Astrocyte (in vitro differentiated cells and primary cell): ENCODE measurements around the gene PTPRM. TPM values are rescaled to one million over a fixed set of nuclear protein-coding genes. Genes with fewer than 3 reads are reported as not detected.

Experiments
- DNase-seq: peaks from one replicate; pipeline ENCODE4 v3.0.0-alpha.2; 2010; ENCODE audit warnings: low read depth
- FAIRE-seq: peaks from 2 replicates; lab custom pipeline; 2011; peaks lifted over from hg19 to GRCh38; lab: Jason Lieb, UNC
- H2AFZ ChIP-seq: 2 replicates; pipeline ENCODE4 v1.6.0; 2012; ENCODE audit warnings: low read depth, low read length, inconsistent platforms
- H3K27ac ChIP-seq: 2 replicates; pipeline ENCODE4 v1.5.1; 2011; ENCODE audit warnings: low read depth, low read length, inconsistent platforms
- H3K27me3 ChIP-seq: 2 replicates; pipeline ENCODE4 v1.6.0; 2011; ENCODE audit warnings: low read length, inconsistent platforms; ENCODE audit not compliant: insufficient read depth
- H3K36me3 ChIP-seq: 2 replicates; pipeline ENCODE4 v1.5.1; 2011; ENCODE audit warnings: low read length, inconsistent platforms; ENCODE audit not compliant: insufficient read depth
- H3K4me1 ChIP-seq: 2 replicates; pipeline ENCODE4 v1.5.1; 2011; ENCODE audit warnings: low read length, inconsistent platforms; ENCODE audit not compliant: insufficient read depth
- H3K4me2 ChIP-seq: 2 replicates; pipeline ENCODE4 v1.6.0; 2012; ENCODE audit warnings: low read length, inconsistent platforms
- H3K4me3 ChIP-seq: 2 replicates; pipeline ENCODE4 v1.5.1; 2011; ENCODE audit warnings: low read depth, mild to moderate bottlenecking, low read length, inconsistent platforms; ENCODE audit not compliant: insufficient read depth
- H3K79me2 ChIP-seq: 2 replicates; pipeline ENCODE4 v1.6.0; 2012; ENCODE audit warnings: mild to moderate bottlenecking, low read length, inconsistent platforms; ENCODE audit not compliant: insufficient read depth
- H3K9ac ChIP-seq: 2 replicates; pipeline ENCODE4 v1.6.0; 2012; ENCODE audit warnings: mild to moderate bottlenecking, low read length, inconsistent platforms
- H3K9me3 ChIP-seq: 2 replicates; pipeline ENCODE4 v1.5.1; 2012; ENCODE audit warnings: low read depth, mild to moderate bottlenecking, low read length, inconsistent platforms; ENCODE audit not compliant: insufficient read depth
- H4K20me1 ChIP-seq: 2 replicates; pipeline ENCODE4 v1.6.0; 2012; ENCODE audit warnings: low read length, inconsistent platforms; ENCODE audit not compliant: insufficient read depth
- H3K27ac Mint-ChIP-seq: one replicate; pipeline ENCODE4 v1.8.0; 2021; ENCODE audit warnings: mild to moderate bottlenecking, mixed read lengths; ENCODE audit not compliant: unreplicated experiment
- H3K27me3 Mint-ChIP-seq: one replicate; pipeline ENCODE4 v1.8.0; 2021; ENCODE audit warnings: low read depth, mixed read lengths; ENCODE audit not compliant: unreplicated experiment
- H3K36me3 Mint-ChIP-seq: one replicate; pipeline ENCODE4 v1.8.0; 2021; ENCODE audit warnings: low read depth, mixed read lengths; ENCODE audit not compliant: unreplicated experiment
- H3K4me1 Mint-ChIP-seq: one replicate; pipeline ENCODE4 v1.8.0; 2021; ENCODE audit warnings: low read depth, mixed read lengths; ENCODE audit not compliant: unreplicated experiment
- H3K4me3 Mint-ChIP-seq: one replicate; pipeline ENCODE4 v1.8.0; 2021; ENCODE audit warnings: mild to moderate bottlenecking, moderate library complexity, mixed read lengths; ENCODE audit not compliant: unreplicated experiment
- H3K9me3 Mint-ChIP-seq: one replicate; pipeline ENCODE4 v1.8.0; 2021; ENCODE audit warnings: mild to moderate bottlenecking, mixed read lengths; ENCODE audit not compliant: unreplicated experiment
- EZH2 ChIP-seq: IDR thresholded peaks from 2 replicates; pipeline ENCODE4 v1.6.1; 2012; ENCODE audit warnings: mild to moderate bottlenecking, low read length, inconsistent platforms; ENCODE audit not compliant: insufficient read depth
- total RNA-seq: library from RNA; stranded (reverse); gene quantifications from 2 replicates; pipeline ENCODE4 v1.2.1, GENCODE V29; 2021
- TF ChIP-seq, protein P1 (sequence below): IDR thresholded peaks from 2 replicates; pipeline ENCODE4 v1.5.1; 2011; ENCODE audit warnings: low read depth, mild to moderate bottlenecking, inconsistent platforms, low read length, moderate library complexity; ENCODE audit not compliant: insufficient read depth

PTPRM gene
- total RNA-seq, 1 donor from 2014 or later: 59.6 TPM

DNA sequence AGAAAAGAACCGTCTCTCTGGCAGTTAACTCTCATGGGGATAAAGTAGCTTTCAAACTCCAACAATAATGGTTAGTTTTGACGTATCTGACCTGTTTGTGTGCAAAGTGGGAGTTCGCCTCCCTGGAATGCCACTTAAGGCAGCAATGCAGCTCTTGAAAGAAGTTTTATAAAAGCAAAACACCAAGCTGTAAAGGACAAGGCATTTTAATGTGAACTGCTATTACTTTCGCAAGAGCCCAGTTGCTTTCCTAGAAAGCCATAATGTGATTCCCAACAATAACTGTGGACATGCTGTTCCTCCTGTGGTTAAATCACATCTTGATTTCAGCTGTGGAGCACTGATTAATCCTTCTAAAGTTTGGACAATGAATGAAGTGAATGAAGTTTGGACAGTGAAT lies 303.7 kb downstream of the PTPRM start:
- H3K4me3 ChIP-seq: no peak overlapping the region
- no peaks in the 10 kb centered on the region for H3K4me1 ChIP-seq
- FAIRE-seq: no peak
- Mint-ChIP-seq H3K36me3 (peaks cover 3% of the 10 kb centered on the region), H3K4me1 (peaks cover 14% of the 10 kb centered on the region), H3K4me3 (no peak overlapping the region), H3K27ac (no peak overlapping the region), H3K27me3 (no peaks in the 10 kb centered on the region), H3K9me3 (peaks cover 12% of the 10 kb centered on the region)
- no peaks in the 10 kb centered on the region for H3K27me3 ChIP-seq
- no peak overlapping the region for H3K4me2 ChIP-seq
- H3K79me2 ChIP-seq: no peaks in the 10 kb centered on the region
- H3K27ac ChIP-seq: no peak overlapping the region
- H3K9me3 ChIP-seq: no peaks in the 10 kb centered on the region
- peaks cover 11% of the 10 kb centered on the region for H4K20me1 ChIP-seq
- TF ChIP-seq, protein P1, sequence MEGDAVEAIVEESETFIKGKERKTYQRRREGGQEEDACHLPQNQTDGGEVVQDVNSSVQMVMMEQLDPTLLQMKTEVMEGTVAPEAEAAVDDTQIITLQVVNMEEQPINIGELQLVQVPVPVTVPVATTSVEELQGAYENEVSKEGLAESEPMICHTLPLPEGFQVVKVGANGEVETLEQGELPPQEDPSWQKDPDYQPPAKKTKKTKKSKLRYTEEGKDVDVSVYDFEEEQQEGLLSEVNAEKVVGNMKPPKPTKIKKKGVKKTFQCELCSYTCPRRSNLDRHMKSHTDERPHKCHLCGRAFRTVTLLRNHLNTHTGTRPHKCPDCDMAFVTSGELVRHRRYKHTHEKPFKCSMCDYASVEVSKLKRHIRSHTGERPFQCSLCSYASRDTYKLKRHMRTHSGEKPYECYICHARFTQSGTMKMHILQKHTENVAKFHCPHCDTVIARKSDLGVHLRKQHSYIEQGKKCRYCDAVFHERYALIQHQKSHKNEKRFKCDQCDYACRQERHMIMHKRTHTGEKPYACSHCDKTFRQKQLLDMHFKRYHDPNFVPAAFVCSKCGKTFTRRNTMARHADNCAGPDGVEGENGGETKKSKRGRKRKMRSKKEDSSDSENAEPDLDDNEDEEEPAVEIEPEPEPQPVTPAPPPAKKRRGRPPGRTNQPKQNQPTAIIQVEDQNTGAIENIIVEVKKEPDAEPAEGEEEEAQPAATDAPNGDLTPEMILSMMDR: no peak
- no peak for TF ChIP-seq EZH2
- DNase-seq: no peak
- no peaks in the 10 kb centered on the region for H3K36me3 ChIP-seq
- H3K9ac ChIP-seq: no peak overlapping the region
- H2AFZ ChIP-seq: no peak overlapping the region

DNA sequence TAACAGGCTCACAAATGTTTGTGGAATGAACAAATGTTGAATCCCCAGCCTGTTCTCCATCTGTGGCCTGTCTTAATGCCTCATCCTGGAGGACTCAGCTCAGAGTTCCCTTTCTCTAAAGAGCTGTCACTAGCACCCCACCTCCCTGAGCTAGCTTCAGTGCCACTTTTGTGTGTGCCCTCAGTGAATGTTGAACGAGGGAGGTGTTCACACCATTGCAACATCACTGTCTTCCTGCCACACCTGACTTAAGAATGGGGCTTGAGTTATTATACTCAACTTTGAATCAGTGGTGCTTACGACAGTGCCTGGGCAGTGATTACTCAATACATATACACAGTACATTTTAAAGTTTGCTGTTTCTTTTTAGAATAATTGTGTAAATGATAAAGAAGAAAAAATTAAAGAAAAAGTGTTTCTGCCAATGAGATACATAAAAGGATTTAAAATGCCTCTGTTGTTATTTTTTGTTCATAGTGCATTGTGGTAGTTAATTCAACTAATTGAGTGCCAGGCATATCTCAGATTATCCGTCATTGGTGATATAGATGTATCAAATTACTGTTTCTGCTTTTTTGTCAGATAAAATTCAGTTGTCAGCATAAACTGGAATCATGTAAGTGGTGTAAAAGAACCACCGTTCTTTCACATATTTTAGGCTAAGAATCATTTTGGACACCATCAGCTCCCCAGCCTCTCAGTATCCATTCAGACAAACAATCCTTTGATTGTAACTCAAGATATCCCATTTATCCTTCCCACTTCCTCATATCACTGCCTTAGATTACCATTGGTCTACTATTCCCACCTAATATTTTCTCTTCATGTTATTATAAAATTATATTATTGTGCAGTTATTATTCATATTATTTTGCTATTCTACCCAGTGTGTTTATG lies 304.7 kb downstream of the PTPRM start:
- Histone ChIP-seq H2AFZ (no peak overlapping the region), H3K79me2 (no peaks in the 10 kb centered on the region), H3K27me3 (no peaks in the 10 kb centered on the region), H3K4me3 (no peak overlapping the region), H3K27ac (no peak overlapping the region), H3K4me1 (no peaks in the 10 kb centered on the region), H3K9ac (no peak overlapping the region), H3K4me2 (no peak overlapping the region), H4K20me1 (peaks cover 11% of the 10 kb centered on the region), H3K36me3 (no peaks in the 10 kb centered on the region), H3K9me3 (no peaks in the 10 kb centered on the region)
- FAIRE-seq (no peak), DNase-seq (no peak)
- no peaks in the 10 kb centered on the region for H3K27me3 Mint-ChIP-seq
- H3K27ac Mint-ChIP-seq: no peak overlapping the region
- TF ChIP-seq EZH2: no peak
- TF ChIP-seq, protein P1: no peak
- peaks cover 14% of the 10 kb centered on the region for H3K4me1 Mint-ChIP-seq
- H3K36me3 Mint-ChIP-seq: peaks cover 3% of the 10 kb centered on the region
- H3K9me3 Mint-ChIP-seq: peaks cover 8% of the 10 kb centered on the region
- H3K4me3 Mint-ChIP-seq: no peak overlapping the region

DNA sequence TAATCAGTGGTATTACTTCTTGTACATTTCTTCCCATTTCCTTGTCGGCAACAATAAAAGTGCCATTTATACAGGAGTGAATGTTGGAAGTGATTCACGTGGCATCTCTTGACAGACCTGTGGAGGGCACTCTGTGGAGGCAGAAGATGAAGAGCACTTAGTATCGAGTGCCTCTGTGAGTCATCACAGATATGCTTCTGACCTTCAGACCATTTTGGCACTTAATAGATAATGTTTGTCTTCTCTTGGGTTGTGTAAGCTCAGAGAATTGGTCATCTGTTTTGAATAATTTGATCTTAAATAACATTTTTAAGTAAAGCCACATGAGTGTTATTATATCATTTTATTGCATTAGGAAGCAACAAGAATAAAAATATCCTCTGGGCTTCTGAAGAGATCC lies 305.5 kb downstream of the PTPRM start:
- no peak for TF ChIP-seq EZH2
- TF ChIP-seq, protein P1: no peak
- no peaks in the 10 kb centered on the region for H3K4me1 ChIP-seq
- DNase-seq: peak; percentile 37
- no peaks in the 10 kb centered on the region for H3K27me3 ChIP-seq
- no peak overlapping the region for H3K9ac ChIP-seq
- Mint-ChIP-seq H3K27me3 (no peaks in the 10 kb centered on the region), H3K4me1 (peaks cover 14% of the 10 kb centered on the region), H3K36me3 (peaks cover 2% of the 10 kb centered on the region), H3K27ac (no peak overlapping the region), H3K9me3 (peaks cover 3% of the 10 kb centered on the region), H3K4me3 (no peak overlapping the region)
- peaks cover 14% of the 10 kb centered on the region for H4K20me1 ChIP-seq
- H2AFZ ChIP-seq: no peak overlapping the region
- H3K9me3 ChIP-seq: no peaks in the 10 kb centered on the region
- H3K36me3 ChIP-seq: no peaks in the 10 kb centered on the region
- H3K4me3 ChIP-seq: no peak overlapping the region
- no peak overlapping the region for H3K4me2 ChIP-seq
- H3K79me2 ChIP-seq: no peaks in the 10 kb centered on the region
- H3K27ac ChIP-seq: no peak overlapping the region
- FAIRE-seq: peak; percentile 50
